MCF 10A (cell line): ENCODE results near the gene OR11L1. TPM values are rescaled to one million over a fixed set of nuclear protein-coding genes. Genes with fewer than 3 reads are reported as not detected.

Experiments
- Bru-seq: library from RNA; stranded (reverse); fragments of 400-500 nt; gene quantifications from one replicate; lab custom pipeline; 2021; lab: Mats Ljungman, UMichigan
- BruChase-seq, 2 experiments: library from RNA; stranded (reverse); fragments of 400-500 nt; gene quantifications; one replicate each; lab custom pipeline; 2021; lab: Mats Ljungman, UMichigan
- BruUV-seq: library from RNA; stranded (reverse); fragments of 400-500 nt; replicated peaks from 2 replicates; lab custom pipeline; 2021; lab: Mats Ljungman, UMichigan
- CTCF ChIA-PET: fragments of 300-600 bp; sonication (Branson Sonifier 250); formaldehyde crosslinking; extraction: SDS; loops from one replicate; lab custom pipeline; 2021; ENCODE audit warnings: antibody characterized with exemption, inconsistent platforms; lab: Yijun Ruan, JAX
- POLR2A ChIA-PET: fragments of 300-600, 350-650 bp; sonication (Branson Sonifier 250); formaldehyde crosslinking; extraction: SDS; loops from one replicate; lab custom pipeline; 2020; ENCODE audit warnings: antibody characterized with exemption, inconsistent platforms; lab: Yijun Ruan, JAX
- DNase-seq: peaks from one replicate; pipeline ENCODE4 v3.0.0-alpha.2; 2018; ENCODE audit not compliant: unreplicated experiment
- H3K27ac Mint-ChIP-seq: one replicate; pipeline ENCODE4 v1.8.0; 2022; ENCODE audit warnings: mild to moderate bottlenecking, low read depth, mixed read lengths; ENCODE audit not compliant: unreplicated experiment
- H3K27me3 Mint-ChIP-seq: one replicate; pipeline ENCODE4 v1.8.0; 2022; ENCODE audit warnings: mixed read lengths; ENCODE audit not compliant: insufficient read depth, unreplicated experiment
- H3K36me3 Mint-ChIP-seq: one replicate; pipeline ENCODE4 v1.8.0; 2022; ENCODE audit warnings: mild to moderate bottlenecking, moderate library complexity, mixed read lengths; ENCODE audit not compliant: insufficient read depth, unreplicated experiment
- H3K4me1 Mint-ChIP-seq: one replicate; pipeline ENCODE4 v1.8.0; 2022; ENCODE audit warnings: mixed read lengths; ENCODE audit not compliant: insufficient read depth, unreplicated experiment
- H3K4me3 Mint-ChIP-seq: one replicate; pipeline ENCODE4 v1.8.0; 2022; ENCODE audit warnings: mild to moderate bottlenecking, moderate library complexity, mixed read lengths; ENCODE audit not compliant: unreplicated experiment
- H3K9me3 Mint-ChIP-seq: one replicate; pipeline ENCODE4 v1.8.0; 2022; ENCODE audit warnings: mixed read lengths; ENCODE audit not compliant: unreplicated experiment
- CTCF ChIP-seq: fragments of 200-600 bp; IDR thresholded peaks from one replicate; pipeline ENCODE4 v1.8.0; 2022; ENCODE audit warnings: antibody characterized with exemption, mild to moderate bottlenecking; ENCODE audit not compliant: unreplicated experiment
- intact Hi-C: fragments of 100-400 bp; cut with micrococcal nuclease; formaldehyde crosslinking; loops from 2 replicates; pipeline ENCODE4 v1.14.1; 2022
- long read RNA-seq: library from polyadenylated mRNA; stranded (forward); transcript quantifications from one replicate; pipeline ENCODE4 v2.0.0, GENCODE V29; 2022
- total RNA-seq: library from RNA; stranded (reverse); gene quantifications from 2 replicates; pipeline ENCODE4 v1.2.3, GENCODE V29; 2022

Gene OR11L1, protein sequence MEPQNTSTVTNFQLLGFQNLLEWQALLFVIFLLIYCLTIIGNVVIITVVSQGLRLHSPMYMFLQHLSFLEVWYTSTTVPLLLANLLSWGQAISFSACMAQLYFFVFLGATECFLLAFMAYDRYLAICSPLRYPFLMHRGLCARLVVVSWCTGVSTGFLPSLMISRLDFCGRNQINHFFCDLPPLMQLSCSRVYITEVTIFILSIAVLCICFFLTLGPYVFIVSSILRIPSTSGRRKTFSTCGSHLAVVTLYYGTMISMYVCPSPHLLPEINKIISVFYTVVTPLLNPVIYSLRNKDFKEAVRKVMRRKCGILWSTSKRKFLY
- total RNA-seq, result not detected in 2 replicates
- Bru-seq, nascent RNA, result not detected
- BruChase-seq, experiment 1, labeled RNA remaining after a 6-hour chase, result not detected
- BruChase-seq, experiment 2, labeled RNA remaining after a 2-hour chase, result not detected
- long read RNA-seq, result 0 reads

DNA sequence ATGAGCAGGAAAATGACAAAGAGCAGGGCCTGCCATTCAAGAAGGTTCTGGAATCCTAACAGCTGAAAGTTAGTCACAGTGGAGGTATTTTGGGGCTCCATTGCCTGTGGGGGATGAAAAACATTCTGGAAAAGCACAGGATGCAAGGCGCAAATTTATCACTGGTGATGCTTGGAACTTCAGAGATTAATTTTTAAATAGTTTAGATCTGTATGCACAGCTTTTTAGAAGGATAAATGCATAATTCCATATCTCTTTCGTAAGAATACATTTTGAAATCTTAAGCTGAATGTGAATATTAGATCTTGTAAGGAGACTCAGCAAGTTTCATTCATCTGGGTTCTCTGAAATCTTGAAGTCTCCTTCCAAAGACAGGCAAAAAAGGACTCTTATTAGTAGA, at the start of gene OR11L1:
OR11L1 (minus strand) TSS at position 101 of the 400 bp plus-strand sequence; CDS start at position 101, 0 bp downstream.
- H3K9me3 Mint-ChIP-seq, result no peaks in the 10 kb centered on the region
- no peak within 1 kb of the TSS for H3K4me3 Mint-ChIP-seq
- no peaks in the 10 kb centered on the region for H3K27me3 Mint-ChIP-seq
- BruUV-seq, result no TSS peak
- no peaks in the 10 kb centered on the region for H3K36me3 Mint-ChIP-seq
- no peak for TF ChIP-seq CTCF
- intact Hi-C loops, result no loop called here
- no peak within 1 kb of the TSS for H3K27ac Mint-ChIP-seq
- ChIA-PET POLR2A (no interaction called here), CTCF (interaction anchor here (1.6 kb wide), 1 partner anchor 12 kb away, joined by 8 read pairs; no protein-coding TSS in a partner anchor)
- no peaks in the 10 kb centered on the region for H3K4me1 Mint-ChIP-seq
- no peak for DNase-seq

GRCh38 chr1:247884797-247885413, 43.2 kb upstream of the OR11L1 start:
- Mint-ChIP-seq H3K36me3 (no peaks in the 10 kb centered on the region), H3K27me3 (no peaks in the 10 kb centered on the region), H3K27ac (no peak overlapping the region), H3K4me3 (no peak overlapping the region), H3K9me3 (peaks cover under 1% of the 10 kb centered on the region), H3K4me1 (no peaks in the 10 kb centered on the region)
- peak; percentile 18 for DNase-seq
- ChIA-PET POLR2A (interaction anchor here (1.3 to 1.4 kb wide), 2 partner anchors 11 to 29 kb away, joined by 3 to 10 read pairs; partner anchors contain the start of gene OR2W3), CTCF (interaction anchor here (0.6 to 1.2 kb wide), 6 partner anchors 11 to 358 kb away, joined by 3 read pairs; no protein-coding TSS in a partner anchor)
- no TSS peak for BruUV-seq
- intact Hi-C loops, result no loop called here
- TF ChIP-seq CTCF, result no peak

GRCh38 chr1:247883346-247883745, 41.6 kb upstream of the OR11L1 start:
- TF ChIP-seq CTCF, result no peak
- Mint-ChIP-seq H3K27me3 (no peaks in the 10 kb centered on the region), H3K27ac (no peak overlapping the region), H3K36me3 (no peaks in the 10 kb centered on the region), H3K9me3 (peaks cover 11% of the 10 kb centered on the region), H3K4me3 (no peak overlapping the region), H3K4me1 (no peaks in the 10 kb centered on the region)
- BruUV-seq, result no TSS peak
- intact Hi-C loops, result no loop called here
- ChIA-PET CTCF (interaction anchor here (0.6 kb wide), 1 partner anchor 11 kb away, joined by 3 read pairs; no protein-coding TSS in a partner anchor), POLR2A (no interaction called here)
- no peak for DNase-seq

DNA sequence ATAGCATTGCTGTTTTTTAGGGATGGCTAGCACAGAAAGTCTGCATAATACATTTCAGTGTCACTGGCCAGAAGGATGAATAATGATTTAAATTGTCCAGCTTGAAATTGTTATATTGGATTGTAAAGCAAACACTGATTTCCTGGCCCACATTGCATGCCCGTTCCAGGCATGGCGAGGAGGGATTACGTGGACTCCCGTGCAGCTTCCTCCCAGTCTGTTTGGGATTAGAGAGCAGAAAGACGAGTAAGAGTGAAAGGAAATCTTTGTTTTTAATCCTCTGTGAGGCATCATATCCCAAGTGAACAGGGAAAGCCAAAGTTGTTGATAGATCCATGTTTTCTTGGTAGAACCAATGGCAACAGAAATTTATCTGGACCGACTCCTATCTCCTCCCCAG, 23.7 kb upstream of the OR11L1 start:
- CTCF ChIA-PET, result interaction anchor here (0.6 to 1.5 kb wide), 5 partner anchors 15 to 533 kb away, joined by 3 to 7 read pairs (median 4); no protein-coding TSS in a partner anchor

More for the DNA sequence above, 23.7 kb upstream of the OR11L1 start:
- no peaks in the 10 kb centered on the region for H3K27me3 Mint-ChIP-seq
- H3K9me3 Mint-ChIP-seq, result peaks cover 7% of the 10 kb centered on the region
- BruUV-seq, result no TSS peak
- no peaks in the 10 kb centered on the region for H3K4me1 Mint-ChIP-seq
- DNase-seq, result no peak
- no peak overlapping the region for H3K4me3 Mint-ChIP-seq
- intact Hi-C loops, result no loop called here
- no peaks in the 10 kb centered on the region for H3K36me3 Mint-ChIP-seq
- POLR2A ChIA-PET, result interaction anchor here (0.8 kb wide), 1 partner anchor 554 kb away, joined by 3 read pairs; no protein-coding TSS in a partner anchor
- TF ChIP-seq CTCF, result no peak
- no peak overlapping the region for H3K27ac Mint-ChIP-seq
